ENCODE measurements around the gene EPHA4. TPM values are rescaled to one million over a fixed set of nuclear protein-coding genes. Genes with fewer than 3 reads are reported as not detected.

Gene EPHA4
- total and polyA plus RNA-seq, 4 donors = 0.43 to 2.3 (median 1.1) TPM

- no peak overlapping the region for H3K9ac ChIP-seq (ENCODE audit: low read depth in 1 of 2, low read length in 2 of 2)
- no peak for DNase-seq (ENCODE audit: low spot score)
- no peak overlapping the region for H3K27ac ChIP-seq (ENCODE audit: low read depth in 1 of 2, low read length in 2 of 2)
- no peak overlapping the region for H3K4me3 ChIP-seq (ENCODE audit: low read depth in 1 of 3, low read length in 3 of 3)
- H3K36me3 ChIP-seq (ENCODE audit: control insufficient read depth in 4 of 4, insufficient read depth in 3 of 4, low read depth in 1 of 4, low read length in 3 of 4) = no peaks in the 10 kb centered on the region
- WGBS = 75% methylated on average over 2 of the region's 2 CpGs
- no peaks in the 10 kb centered on the region for H3K4me1 ChIP-seq (ENCODE audit: control insufficient read depth in 4 of 4, insufficient read depth in 4 of 4, low read length in 3 of 4)
- no peak for TF ChIP-seq ZBTB33 (IDR thresholded peaks at IDR 0.05)
- no peak for TF ChIP-seq FOXA2 (IDR thresholded peaks at IDR 0.05)
- TF ChIP-seq HNF4A (conservative IDR thresholded peaks at IDR 0.05) = no peak
- no peak for TF ChIP-seq SP1 (IDR thresholded peaks at IDR 0.05)
- no peak for TF ChIP-seq EGR1 (IDR thresholded peaks at IDR 0.05; ENCODE audit: low read depth in 2 of 2)
- no peak for TF ChIP-seq NR2F2 (IDR thresholded peaks at IDR 0.05)
- TF ChIP-seq JUND (IDR thresholded peaks at IDR 0.05) = no peak
- TF ChIP-seq, protein P1, sequence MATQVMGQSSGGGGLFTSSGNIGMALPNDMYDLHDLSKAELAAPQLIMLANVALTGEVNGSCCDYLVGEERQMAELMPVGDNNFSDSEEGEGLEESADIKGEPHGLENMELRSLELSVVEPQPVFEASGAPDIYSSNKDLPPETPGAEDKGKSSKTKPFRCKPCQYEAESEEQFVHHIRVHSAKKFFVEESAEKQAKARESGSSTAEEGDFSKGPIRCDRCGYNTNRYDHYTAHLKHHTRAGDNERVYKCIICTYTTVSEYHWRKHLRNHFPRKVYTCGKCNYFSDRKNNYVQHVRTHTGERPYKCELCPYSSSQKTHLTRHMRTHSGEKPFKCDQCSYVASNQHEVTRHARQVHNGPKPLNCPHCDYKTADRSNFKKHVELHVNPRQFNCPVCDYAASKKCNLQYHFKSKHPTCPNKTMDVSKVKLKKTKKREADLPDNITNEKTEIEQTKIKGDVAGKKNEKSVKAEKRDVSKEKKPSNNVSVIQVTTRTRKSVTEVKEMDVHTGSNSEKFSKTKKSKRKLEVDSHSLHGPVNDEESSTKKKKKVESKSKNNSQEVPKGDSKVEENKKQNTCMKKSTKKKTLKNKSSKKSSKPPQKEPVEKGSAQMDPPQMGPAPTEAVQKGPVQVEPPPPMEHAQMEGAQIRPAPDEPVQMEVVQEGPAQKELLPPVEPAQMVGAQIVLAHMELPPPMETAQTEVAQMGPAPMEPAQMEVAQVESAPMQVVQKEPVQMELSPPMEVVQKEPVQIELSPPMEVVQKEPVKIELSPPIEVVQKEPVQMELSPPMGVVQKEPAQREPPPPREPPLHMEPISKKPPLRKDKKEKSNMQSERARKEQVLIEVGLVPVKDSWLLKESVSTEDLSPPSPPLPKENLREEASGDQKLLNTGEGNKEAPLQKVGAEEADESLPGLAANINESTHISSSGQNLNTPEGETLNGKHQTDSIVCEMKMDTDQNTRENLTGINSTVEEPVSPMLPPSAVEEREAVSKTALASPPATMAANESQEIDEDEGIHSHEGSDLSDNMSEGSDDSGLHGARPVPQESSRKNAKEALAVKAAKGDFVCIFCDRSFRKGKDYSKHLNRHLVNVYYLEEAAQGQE (IDR thresholded peaks at IDR 0.05) = no peak
- no peak for TF ChIP-seq FOXA1 (IDR thresholded peaks at IDR 0.05)
- no peak for TF ChIP-seq YY1 (IDR thresholded peaks at IDR 0.05)
- TF ChIP-seq RXRA (IDR thresholded peaks at IDR 0.05) = no peak
- TF ChIP-seq ATF3 (IDR thresholded peaks at IDR 0.05) = no peak
- TF ChIP-seq TAF1 (conservative IDR thresholded peaks at IDR 0.05) = no peak
- TF ChIP-seq RAD21 (IDR thresholded peaks at IDR 0.05) = no peak
- TF ChIP-seq MAX (IDR thresholded peaks at IDR 0.05) = no peak
- TF ChIP-seq CTCF (IDR thresholded peaks at IDR 0.05; ENCODE audit: low read depth, low read length, missing input control) = no peak
- no peak for TF ChIP-seq HNF4G (IDR thresholded peaks at IDR 0.05)
- H3K27me3 ChIP-seq (ENCODE audit: control insufficient read depth in 4 of 4, insufficient read depth in 4 of 4, low read length in 3 of 4) = no peaks in the 10 kb centered on the region
- H3K9me3 ChIP-seq (ENCODE audit: control insufficient read depth in 4 of 4, low read length in 3 of 4) = no peaks in the 10 kb centered on the region
Measured at GRCh38 chr2:221389904-221390303, 182.2 kb downstream of the EPHA4 start.

GRCh38 chr2:221389421-221389820 lies 182.7 kb downstream of the EPHA4 start:
- no peak for TF ChIP-seq JUND (IDR thresholded peaks at IDR 0.05)
- TF ChIP-seq HNF4A (conservative IDR thresholded peaks at IDR 0.05) = no peak
- TF ChIP-seq EGR1 (IDR thresholded peaks at IDR 0.05; ENCODE audit: low read depth in 2 of 2) = no peak
- TF ChIP-seq FOXA1 (IDR thresholded peaks at IDR 0.05) = no peak
- no peak for TF ChIP-seq RAD21 (IDR thresholded peaks at IDR 0.05)
- no peak for TF ChIP-seq GABPA (IDR thresholded peaks at IDR 0.05 in 1 of 2, conservative IDR thresholded peaks at IDR 0.05 in 1 of 2)
- TF ChIP-seq TAF1 (conservative IDR thresholded peaks at IDR 0.05) = no peak
- TF ChIP-seq MAX (IDR thresholded peaks at IDR 0.05) = no peak
- TF ChIP-seq FOXA2 (IDR thresholded peaks at IDR 0.05) = no peak
- TF ChIP-seq NR2F2 (IDR thresholded peaks at IDR 0.05) = no peak
- TF ChIP-seq YY1 (IDR thresholded peaks at IDR 0.05) = no peak
- no peak for TF ChIP-seq HNF4G (IDR thresholded peaks at IDR 0.05)
- TF ChIP-seq ZBTB33 (IDR thresholded peaks at IDR 0.05) = no peak
- H3K9me3 ChIP-seq (ENCODE audit: control insufficient read depth in 4 of 4, low read length in 3 of 4) = no peaks in the 10 kb centered on the region
- no peak overlapping the region for H3K9ac ChIP-seq (ENCODE audit: low read depth in 1 of 2, low read length in 2 of 2)
- no peaks in the 10 kb centered on the region for H3K4me1 ChIP-seq (ENCODE audit: control insufficient read depth in 4 of 4, insufficient read depth in 4 of 4, low read length in 3 of 4)
- no peaks in the 10 kb centered on the region for H3K27me3 ChIP-seq (ENCODE audit: control insufficient read depth in 4 of 4, insufficient read depth in 4 of 4, low read length in 3 of 4)
- no peak overlapping the region for H3K4me3 ChIP-seq (ENCODE audit: low read depth in 1 of 3, low read length in 3 of 3)
- 71% methylated on average over 5 of the region's 5 CpGs for WGBS
- DNase-seq (ENCODE audit: low spot score) = no peak
- no peaks in the 10 kb centered on the region for H3K36me3 ChIP-seq (ENCODE audit: control insufficient read depth in 4 of 4, insufficient read depth in 3 of 4, low read depth in 1 of 4, low read length in 3 of 4)
- H3K27ac ChIP-seq (ENCODE audit: low read depth in 1 of 2, low read length in 2 of 2) = no peak overlapping the region

Data from liver (tissue), 9 donors.